A673 (cell line): Measurements from ENCODE around the gene GON7. TPM values are rescaled to one million over a fixed set of nuclear protein-coding genes. Genes with fewer than 3 reads are reported as not detected.

Source experiments
- BruUV-seq: library from RNA; stranded (reverse); fragments of 400-500 nt; replicated peaks from 2 replicates; lab custom pipeline; 2021; lab: Mats Ljungman, UMichigan
- CTCF ChIA-PET: fragments of 300-600 bp; sonication (Branson Sonifier 250); formaldehyde crosslinking; loops from one replicate; lab custom pipeline; 2022; ENCODE audit warnings: antibody characterized with exemption; lab: Charles Lee
- POLR2A ChIA-PET: fragments of 300-600 bp; sonication (Branson Sonifier 250); formaldehyde crosslinking; loops from one replicate; lab custom pipeline; 2022; ENCODE audit warnings: antibody characterized with exemption; ENCODE audit not compliant: low non-redundant PET; lab: Charles Lee
- DNase-seq: peaks from one replicate; pipeline ENCODE4 v3.0.0-alpha.2; 2015; ENCODE audit warnings: low spot score
- H3K27ac ChIP-seq: fragments of 200-600 bp; sonication (generic); 2 replicates; pipeline ENCODE4 v1.5.1; 2016; ENCODE audit warnings: mixed run types, low read depth, mild to moderate bottlenecking, mixed read lengths, antibody characterized with exemption, low read length; ENCODE audit not compliant: poor library complexity, severe bottlenecking
- H3K27me3 ChIP-seq: fragments of 200-600 bp; sonication (generic); replicated peaks from 2 replicates; pipeline ENCODE4 v1.6.1; 2017; ENCODE audit warnings: mixed run types, low read depth, mild to moderate bottlenecking, mixed read lengths, antibody characterized with exemption, low read length; ENCODE audit not compliant: insufficient read depth, poor library complexity
- H3K36me3 ChIP-seq: fragments of 200-600 bp; sonication (generic); 2 replicates; pipeline ENCODE4 v1.6.1; 2016; ENCODE audit warnings: mixed run types, mild to moderate bottlenecking, mixed read lengths, antibody characterized with exemption, low read length; ENCODE audit not compliant: insufficient read depth, poor library complexity, severe bottlenecking
- H3K4me1 ChIP-seq: fragments of 200-600 bp; sonication (generic); 2 replicates; pipeline ENCODE4 v1.6.1; 2017; ENCODE audit warnings: mixed run types, mild to moderate bottlenecking, mixed read lengths, antibody characterized with exemption, low read length; ENCODE audit not compliant: insufficient read depth, poor library complexity, severe bottlenecking
- H3K4me3 ChIP-seq: fragments of 200-600 bp; sonication (generic); 2 replicates; pipeline ENCODE4 v1.5.1; 2016; ENCODE audit warnings: low read depth, mixed run types, mild to moderate bottlenecking, mixed read lengths, low read length; ENCODE audit not compliant: poor library complexity, severe bottlenecking
- H3K9me3 ChIP-seq: fragments of 200-600 bp; sonication (generic); 2 replicates; pipeline ENCODE4 v1.6.1; 2016; ENCODE audit warnings: mixed run types, low read depth, mild to moderate bottlenecking, mixed read lengths, antibody characterized with exemption, low read length; ENCODE audit not compliant: poor library complexity, severe bottlenecking
- CTCF ChIP-seq: fragments of 300-800, 200-600 bp; sonication (generic); conservative IDR thresholded peaks from 2 replicates; pipeline ENCODE4 v1.5.1; 2017; ENCODE audit warnings: low read depth, mild to moderate bottlenecking, antibody characterized with exemption, low read length, moderate library complexity, mixed read lengths
- EZH2 ChIP-seq: fragments of 200-600 bp; sonication (generic); IDR thresholded peaks from 2 replicates; pipeline ENCODE4 v1.6.1; 2017; ENCODE audit warnings: borderline replicate concordance, low read depth, mild to moderate bottlenecking, mixed read lengths, antibody characterized with exemption, low read length; ENCODE audit not compliant: poor library complexity, severe bottlenecking
- intact Hi-C: fragments of 100-400 bp; cut with micrococcal nuclease; formaldehyde crosslinking; loops from one replicate; pipeline ENCODE4 v1.10.0; 2022; ENCODE audit not compliant: unreplicated experiment
- total RNA-seq: library from RNA; stranded (reverse); gene quantifications from 2 replicates; pipeline ENCODE4 v1.2.3, GENCODE V29; 2021

GON7 gene
- total RNA-seq, 1 experiment from 2014 or later: 24.1 TPM

GRCh38 chr14:93195316-93195999, 11.4 kb downstream of the GON7 start:
- Histone ChIP-seq H3K27me3 (no peaks in the 10 kb centered on the region), H3K4me1 (no peaks in the 10 kb centered on the region), H3K36me3 (no peaks in the 10 kb centered on the region), H3K4me3 (no peak overlapping the region), H3K9me3 (no peaks in the 10 kb centered on the region), H3K27ac (no peak overlapping the region)
- POLR2A ChIA-PET: no interaction called here
- no TSS peak for BruUV-seq
- intact Hi-C loops: no loop called here
- no peak for DNase-seq
- TF ChIP-seq EZH2: no peak
- no peak for TF ChIP-seq CTCF
- CTCF ChIA-PET: no interaction called here

GRCh38 chr14:93186956-93187355, 19.9 kb downstream of the GON7 start:
- Histone ChIP-seq H3K27ac (peak overlapping the region; percentile 45), H3K9me3 (no peaks in the 10 kb centered on the region), H3K4me1 (peaks cover 10% of the 10 kb centered on the region), H3K4me3 (no peak overlapping the region), H3K27me3 (no peaks in the 10 kb centered on the region), H3K36me3 (peaks cover 26% of the 10 kb centered on the region)
- TF ChIP-seq CTCF (no peak), EZH2 (no peak)
- CTCF ChIA-PET: interaction anchor here (0.6 kb wide), 1 partner anchor 74 kb away, joined by 3 read pairs; no protein-coding TSS in a partner anchor
- POLR2A ChIA-PET: no interaction called here
- intact Hi-C loops: no loop called here
- no peak for DNase-seq
- BruUV-seq: no TSS peak

GRCh38 chr14:93186466-93186865, 20.4 kb downstream of the GON7 start:
- TF ChIP-seq EZH2 (no peak), CTCF (no peak)
- peak overlapping the region; percentile 100 for H3K4me3 ChIP-seq
- H3K9me3 ChIP-seq: no peaks in the 10 kb centered on the region
- POLR2A ChIA-PET: no interaction called here
- intact Hi-C loops: no loop called here
- peak overlapping the region; percentile 45 for H3K27ac ChIP-seq
- TSS peak; percentile 59 for BruUV-seq
- H3K36me3 ChIP-seq: peaks cover 26% of the 10 kb centered on the region
- H3K4me1 ChIP-seq: peaks cover 10% of the 10 kb centered on the region
- DNase-seq: peak; percentile 25
- no peaks in the 10 kb centered on the region for H3K27me3 ChIP-seq
- CTCF ChIA-PET: interaction anchor here (0.6 kb wide), 1 partner anchor 73 kb away, joined by 3 read pairs; no protein-coding TSS in a partner anchor
